Measurements from ENCODE around the gene CACNA2D3.

CACNA2D3 gene

DNA sequence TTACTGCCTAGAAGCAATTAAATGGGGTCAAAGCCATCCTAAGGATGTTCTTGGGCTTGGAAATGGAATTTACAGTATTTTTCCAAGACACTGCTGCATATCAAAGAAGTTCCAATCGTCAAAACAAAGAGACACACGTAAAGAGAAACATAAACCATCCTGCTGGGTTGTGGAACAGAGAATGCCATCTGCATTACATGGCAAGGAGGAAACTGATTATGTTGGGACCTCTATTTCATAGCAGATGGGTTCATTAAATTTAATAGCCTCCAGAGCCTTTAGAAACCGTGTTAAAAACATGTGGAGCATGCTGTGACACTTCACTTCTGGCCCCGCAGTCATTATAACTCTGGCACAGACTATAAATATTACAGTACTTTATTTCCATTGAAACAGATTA lies 650.9 kb downstream of the CACNA2D3 start:
- DNase-seq: no peak

DNA sequence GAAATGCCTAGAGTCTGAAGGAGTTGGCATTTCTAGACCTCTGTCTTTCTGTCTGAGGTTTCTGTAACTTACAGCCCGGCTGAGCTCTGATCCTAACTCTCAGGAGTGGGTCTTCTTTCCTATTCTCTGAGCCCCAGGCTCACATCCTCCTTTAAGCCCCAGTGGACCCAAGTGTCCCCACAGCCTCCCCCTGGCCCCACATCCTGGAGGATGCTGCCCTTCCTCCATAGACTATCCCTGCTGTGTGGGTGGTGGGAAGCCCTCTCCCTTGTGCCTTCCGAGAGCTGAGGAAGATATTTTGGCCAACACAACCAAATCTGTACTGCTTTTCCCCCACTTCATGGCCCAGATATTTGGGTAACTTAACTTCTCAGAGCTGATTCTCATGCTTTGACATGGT lies 654.2 kb downstream of the CACNA2D3 start:
- no peak for DNase-seq

DNA sequence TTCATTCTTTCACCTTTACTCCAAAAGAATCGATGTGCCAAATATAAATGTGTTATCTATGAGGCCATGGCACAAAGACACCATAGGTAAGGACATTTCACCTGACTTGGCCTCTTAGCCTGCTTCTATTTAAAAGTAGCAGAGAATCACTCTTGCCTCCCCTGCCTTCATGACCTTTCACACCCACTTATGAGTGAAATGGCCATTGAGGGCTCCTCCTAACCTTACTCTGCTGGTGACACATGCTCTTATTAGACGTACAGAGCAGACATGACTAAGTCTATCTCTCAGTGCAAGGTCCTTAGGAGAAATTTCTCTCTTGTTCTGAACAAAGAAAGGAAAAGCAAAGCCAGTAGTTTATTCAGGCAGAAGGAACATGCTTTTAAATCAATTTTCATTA lies 654.8 kb downstream of the CACNA2D3 start:
- no peak for DNase-seq

DNA sequence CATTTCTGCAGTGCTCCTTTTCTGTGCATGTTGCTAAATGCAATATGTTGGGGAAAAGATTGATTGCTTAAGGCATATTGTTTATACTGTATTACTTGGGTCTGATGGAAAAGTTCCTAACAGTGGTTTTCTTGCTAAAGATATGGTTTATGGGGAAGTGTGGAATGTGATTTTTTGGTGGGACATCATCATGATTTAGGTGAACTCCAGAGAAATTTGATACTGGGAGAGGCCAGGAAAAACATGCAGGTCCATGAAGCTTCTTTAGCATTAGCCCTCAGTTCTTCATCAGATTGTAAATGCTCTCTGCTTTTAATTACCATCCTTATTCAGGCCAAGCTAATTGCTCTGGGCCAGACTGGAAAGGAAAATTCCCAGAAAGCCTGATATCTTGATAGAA lies 658.0 kb downstream of the CACNA2D3 start:
- no peak for DNase-seq

DNA sequence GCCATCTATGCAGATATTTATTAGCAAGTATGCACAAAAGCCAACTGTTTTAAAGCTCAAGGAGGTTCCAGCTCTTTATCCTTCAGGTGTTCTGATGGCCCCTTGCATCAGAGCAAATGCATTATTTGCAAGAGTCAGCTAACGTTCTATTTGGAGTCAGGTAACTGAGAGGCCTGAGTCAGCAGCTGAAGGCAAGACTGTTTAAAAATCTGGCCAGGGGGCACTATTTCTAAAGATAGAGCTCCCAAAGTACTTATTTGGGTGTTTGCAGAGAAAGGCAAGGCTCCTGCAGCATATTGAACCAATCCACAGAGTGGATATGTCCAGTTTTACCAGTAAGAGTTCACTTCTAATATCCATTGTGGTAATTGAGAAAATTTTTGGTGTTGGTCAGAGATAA lies 659.4 kb downstream of the CACNA2D3 start:
- DNase-seq: no peak

DNA sequence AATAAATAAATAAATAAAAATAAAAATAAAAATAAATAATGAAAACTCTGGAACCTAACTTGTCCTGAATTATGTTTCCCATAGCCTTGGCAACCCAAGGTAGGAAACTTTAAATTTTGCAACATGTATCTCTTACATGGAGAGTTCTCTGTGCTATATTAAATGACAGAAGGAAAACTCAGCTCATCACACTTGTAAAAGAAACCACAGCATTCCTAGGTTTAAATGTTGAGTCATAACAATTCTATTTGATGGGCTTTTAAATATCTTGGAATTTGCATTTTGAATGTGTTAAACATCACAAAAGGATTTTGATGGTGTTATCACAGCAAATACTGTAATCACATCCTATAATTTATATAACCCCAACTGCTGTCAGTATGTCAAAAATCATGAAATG lies 661.3 kb downstream of the CACNA2D3 start:
- no peak for DNase-seq

DNA sequence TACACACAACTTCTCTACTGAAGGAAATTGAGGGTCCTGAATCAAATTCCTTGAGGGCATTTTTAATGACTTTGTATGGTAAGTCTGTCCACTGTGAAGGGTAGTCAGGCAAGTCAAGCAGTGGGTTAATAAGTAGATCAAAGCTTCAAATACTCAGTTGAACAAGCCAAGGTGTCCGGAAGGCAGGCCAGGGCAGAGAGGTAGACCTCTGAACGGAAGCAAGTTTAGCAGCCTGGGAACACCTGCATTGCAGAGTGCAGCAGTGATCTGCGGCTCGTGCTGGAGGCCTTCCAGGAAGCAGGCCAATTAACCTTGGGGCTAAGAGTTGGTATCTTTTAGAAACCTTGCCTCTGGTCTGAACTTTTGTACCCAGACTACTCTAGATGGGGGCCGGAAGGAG lies 661.7 kb downstream of the CACNA2D3 start:
- DNase-seq: no peak

DNA sequence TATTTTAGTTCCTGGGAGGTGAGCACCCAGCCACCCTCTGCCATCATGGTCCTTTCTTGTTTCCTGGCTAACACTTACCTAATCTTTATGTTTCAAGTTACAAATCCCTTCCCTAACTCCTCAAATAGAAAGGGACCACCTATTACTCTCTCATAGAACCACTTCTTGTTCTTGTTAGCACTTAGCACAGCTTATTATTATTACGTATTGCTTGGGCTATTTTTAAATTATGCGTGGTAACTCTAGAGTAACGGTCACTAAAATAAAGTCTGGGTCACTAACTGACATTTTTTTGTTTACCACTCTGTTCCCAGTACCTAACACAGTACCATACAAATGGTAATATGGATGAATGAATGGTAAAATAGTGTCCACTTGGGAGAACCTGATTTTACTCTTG lies 663.6 kb downstream of the CACNA2D3 start:
- no peak for DNase-seq

DNA sequence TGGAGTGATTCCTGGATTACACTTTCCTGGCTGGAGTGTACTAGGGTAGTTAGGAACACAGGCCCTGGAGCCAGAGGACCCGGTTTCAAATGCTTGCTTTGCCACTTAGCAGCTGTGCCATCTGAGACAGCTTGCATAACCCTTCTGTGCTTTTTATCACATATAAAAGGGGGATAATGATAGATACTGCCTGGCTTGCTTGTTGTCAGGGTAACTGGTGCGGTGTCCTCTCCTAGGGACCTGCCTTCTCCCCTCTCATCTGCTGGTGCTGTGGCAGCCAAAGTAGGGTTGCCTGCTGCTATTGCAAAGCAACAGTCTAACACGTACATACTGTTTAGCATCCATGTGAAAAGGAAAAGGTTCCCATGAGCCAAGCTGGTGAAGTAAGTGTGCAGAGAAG lies 667.7 kb downstream of the CACNA2D3 start:
- DNase-seq: no peak

DNA sequence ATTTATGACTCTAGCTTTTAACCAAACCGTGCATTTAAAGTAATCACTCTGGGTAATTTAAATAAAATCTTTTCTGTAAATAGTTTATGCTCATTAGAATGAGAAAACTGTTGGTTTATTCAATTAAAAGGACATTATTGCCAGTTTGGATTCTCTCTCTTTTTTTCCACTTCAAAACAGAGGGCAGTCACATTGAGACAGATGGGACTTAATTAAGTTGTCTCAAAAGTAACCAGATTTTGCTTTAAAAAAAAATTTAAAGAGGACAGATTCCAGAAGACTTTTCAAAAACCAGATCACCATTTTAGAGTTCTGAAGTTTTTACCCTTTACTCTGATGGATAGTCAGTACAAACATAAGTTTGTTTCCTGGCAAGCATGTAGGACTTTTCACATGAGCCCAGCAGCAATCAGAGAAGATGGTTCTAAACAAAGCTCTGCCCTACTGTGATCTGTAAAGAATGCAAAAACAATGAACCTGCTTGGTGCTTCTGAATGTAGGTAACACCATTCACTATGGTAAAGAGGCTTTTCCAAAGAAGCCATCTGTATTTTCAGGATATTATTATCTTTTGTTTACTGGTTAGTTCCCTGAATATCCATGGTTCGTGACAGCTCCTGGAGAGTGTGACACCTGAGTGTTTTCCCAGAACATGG lies 669.3 kb downstream of the CACNA2D3 start:
- DNase-seq: no peak

DNA sequence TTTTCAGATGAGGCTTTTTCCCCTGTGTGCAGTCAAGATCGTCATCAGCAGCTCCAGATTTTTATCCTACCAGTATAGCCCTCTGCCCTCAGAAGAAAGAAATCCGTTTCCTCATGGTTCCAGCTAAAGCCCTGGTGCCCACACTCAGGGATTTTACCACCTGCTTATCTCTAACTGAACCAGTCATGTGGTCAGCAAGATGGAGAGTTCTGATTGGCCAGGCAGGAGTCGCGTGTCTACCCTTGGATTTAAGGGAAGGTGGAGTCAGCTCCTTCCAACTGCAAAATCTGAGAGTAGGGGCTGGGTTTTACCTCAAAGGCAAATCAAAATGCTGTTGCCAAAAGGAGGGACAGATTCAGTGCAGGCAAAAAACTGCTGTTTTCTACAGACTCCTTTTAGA lies 670.2 kb downstream of the CACNA2D3 start:
- DNase-seq: no peak

DNA sequence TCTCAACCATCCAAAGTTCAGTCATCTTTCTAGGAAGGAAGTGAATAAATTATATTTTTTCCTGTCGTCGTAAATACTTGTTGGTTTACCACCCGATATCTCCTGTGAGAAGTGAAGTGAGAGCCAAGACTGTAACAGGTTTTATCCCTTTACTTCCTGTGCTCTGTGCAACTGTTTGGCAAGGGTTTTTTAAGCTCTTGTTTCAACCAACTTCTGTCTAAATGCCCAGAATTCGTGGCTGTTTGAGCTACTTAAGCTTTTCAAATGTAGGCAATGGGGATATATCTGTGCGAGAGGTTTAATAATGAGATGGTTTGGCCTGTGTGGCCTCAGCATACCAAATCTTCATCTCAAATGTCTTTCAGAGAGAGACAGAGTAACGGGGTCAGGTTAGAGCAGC lies 670.8 kb downstream of the CACNA2D3 start:
- DNase-seq: no peak

DNA sequence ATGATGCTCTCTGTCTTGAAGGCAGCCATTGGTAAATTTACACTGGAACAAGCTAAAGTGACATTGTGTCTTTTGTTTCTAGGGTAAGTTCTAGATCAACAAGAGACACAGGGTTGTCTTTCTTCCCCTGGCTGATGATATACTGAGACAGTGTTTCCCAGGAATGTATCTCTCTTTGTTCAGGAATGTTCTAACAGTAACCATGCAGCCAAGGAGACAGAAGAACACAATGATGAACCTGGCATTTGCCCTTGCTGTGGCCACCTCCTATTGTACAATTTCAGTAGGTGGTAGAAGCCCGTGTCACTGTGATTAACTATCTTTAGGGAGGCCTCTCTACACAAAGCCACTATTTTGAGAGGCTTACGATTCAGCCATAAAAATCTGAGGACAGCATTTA lies 674.8 kb downstream of the CACNA2D3 start:
- DNase-seq: no peak

DNA sequence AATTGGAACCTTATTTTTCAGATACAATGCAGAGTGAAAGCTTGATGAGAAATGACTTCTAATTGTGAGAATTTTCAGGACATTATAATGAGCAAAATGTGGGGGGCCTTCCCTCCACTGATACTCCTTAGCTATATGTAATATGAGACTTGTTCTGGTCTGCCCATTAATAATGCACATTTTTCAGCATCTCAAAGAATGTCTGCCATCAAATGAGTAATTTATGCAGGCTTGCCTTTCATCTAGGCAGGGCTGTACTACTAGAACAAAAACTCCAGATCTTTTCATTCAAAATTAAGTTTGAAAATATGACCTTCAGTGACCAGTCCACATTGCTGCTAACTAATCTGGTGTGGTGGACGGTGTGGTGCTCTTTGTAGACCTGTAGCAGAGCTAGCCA lies 678.1 kb downstream of the CACNA2D3 start:
- DNase-seq: no peak

DNA sequence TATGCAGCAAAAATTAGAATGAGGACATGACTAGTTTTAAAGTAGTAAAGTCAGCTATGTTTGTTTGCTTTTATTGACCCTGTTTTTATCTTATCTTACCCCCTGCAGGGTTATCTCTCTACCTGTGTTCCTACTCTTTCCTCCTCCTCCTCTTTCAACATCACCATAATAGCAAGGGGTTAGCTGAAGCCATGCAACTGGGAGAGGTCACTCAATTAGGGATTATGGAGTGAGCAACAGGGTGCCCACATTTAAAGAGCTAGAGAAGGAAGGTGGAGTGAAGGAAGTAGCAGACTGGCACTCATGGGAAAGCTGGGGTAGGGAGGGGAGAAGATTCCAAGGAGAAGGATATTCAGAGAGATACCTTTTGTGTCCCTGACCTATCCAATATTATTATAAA lies 679.6 kb downstream of the CACNA2D3 start:
- no peak for DNase-seq

DNA sequence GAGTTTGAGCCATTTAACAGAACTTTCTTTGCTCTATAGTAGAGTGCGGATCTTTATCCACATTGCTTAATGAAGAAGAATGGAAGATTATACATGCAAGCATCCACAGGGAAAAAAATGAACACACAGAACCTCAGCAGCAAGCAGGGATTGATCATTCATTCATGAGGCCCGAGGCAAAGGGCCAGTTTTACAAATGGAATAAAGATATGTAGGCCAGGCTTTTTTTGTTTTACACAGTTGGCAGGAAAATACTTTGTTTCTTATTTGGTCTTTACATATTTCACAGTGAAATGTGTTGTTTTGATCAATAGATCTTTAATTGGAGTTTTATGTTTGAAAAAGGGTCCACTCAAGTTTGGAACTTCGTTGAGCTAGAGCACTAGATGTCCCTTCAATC lies 688.0 kb downstream of the CACNA2D3 start:
- no peak for DNase-seq

DNA sequence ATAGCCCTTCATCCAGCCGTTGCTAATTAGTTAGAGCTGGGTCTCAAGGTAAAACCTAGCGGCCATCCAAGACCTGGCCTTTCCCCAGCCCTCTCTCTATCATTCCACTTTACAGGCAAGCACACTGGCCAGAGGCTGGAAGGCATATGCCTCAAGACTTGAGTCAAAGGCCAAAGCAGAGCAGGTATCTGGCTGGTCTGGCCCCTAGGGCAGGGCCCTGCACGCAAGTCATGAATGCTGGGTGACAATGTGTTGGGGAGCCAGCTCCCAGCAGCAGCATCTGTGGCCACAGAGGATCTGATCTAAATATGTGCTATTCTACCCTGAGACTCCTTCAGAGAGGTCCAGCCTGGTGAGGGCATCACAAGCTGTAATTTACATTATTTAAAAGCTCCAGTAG lies 691.9 kb downstream of the CACNA2D3 start:
- no peak for DNase-seq

DNA sequence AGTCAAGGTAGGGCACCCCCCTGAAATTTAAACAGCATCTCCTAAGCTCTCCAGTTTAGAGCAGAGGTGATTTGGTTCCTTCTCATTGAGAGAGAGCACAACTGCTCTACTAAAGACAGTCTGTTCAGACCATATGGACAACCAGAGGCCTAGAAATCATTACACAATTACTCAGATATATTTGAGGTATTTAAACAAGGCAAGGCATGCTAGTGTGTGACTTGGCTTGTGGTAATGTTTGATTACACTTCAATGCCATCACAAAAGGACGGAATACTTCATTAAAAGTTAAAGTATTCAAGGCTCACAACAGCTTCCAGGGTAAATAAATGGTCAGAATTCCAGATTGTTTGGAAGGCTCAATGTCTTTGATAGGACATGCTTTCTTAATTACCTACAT lies 695.3 kb downstream of the CACNA2D3 start:
- no peak for DNase-seq

DNA sequence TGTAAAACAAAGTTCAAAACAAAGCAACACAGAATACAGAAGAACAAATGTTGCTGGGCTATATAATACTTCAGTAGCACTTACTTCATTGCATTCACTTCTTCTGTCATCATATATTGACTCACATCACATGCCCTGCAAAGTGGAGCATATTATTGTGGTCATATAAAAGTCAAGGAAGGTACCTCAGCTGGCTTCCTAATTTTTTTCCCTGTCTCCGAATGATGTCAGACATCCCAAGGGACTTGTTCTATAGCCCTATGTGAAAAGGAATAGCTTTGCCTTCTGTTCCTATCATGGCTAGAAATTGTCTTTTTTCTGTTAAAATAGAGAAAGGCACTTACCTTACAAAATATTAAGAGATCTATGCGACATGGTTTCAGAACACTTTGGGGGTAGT lies 696.1 kb downstream of the CACNA2D3 start:
- no peak for DNase-seq

DNA sequence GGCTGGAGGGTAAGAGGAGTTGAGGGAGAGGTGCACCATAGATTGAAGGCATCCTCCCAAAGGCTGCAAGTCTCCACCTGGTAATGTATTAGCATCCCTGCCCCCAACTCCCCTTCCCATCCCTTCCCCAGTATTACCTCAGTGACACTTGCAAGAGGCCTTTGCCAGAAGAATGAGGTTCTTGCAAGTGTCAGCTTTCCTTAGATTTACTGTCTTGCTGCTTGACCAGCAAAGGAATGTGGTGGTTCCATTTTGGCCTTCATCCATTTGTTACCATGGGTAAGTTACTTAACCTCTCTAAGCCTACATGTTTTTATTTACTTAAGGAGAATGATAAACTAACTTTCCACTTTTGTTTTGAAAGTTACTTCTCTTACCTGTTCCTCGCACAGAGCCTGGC lies 696.6 kb downstream of the CACNA2D3 start:
- no peak for DNase-seq

DNA sequence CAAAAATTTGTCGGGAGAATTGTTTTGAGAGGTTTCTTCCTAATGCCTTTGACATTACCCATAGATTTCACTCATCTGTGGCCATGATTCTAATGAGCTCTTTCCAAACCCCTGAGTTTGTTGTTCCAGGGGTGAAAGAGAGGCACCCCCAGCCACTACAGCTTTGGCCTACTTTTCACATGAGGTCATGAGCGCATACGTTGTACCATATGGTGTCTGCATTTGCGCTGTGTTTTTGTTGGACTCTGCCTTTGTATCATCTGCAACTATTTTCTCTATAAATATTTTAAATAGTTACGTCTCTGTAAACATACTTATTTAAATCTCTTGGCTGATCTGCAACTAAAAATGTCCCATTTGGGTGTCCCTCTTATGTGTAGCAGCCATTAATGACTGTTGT lies 697.6 kb downstream of the CACNA2D3 start:
- no peak for DNase-seq

DNA sequence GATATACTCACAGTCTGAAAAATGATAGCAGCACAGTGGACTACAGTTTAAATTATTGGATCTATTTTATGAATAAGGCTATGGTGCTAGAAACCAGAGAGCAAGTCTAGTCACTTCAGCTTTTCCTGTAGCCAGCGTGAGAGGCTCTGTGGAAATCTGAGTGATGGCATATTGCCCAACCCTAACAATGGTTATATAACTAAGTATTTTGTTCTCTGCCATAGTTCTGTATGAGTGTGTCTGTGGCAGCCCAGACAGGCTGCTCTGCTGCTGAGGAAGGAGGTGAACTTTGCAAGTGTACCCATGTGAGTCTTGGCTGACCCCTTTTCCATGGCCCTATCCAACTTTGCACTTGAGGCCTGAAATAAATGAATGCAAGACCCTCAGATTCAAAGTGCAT lies 699.9 kb downstream of the CACNA2D3 start:
- no peak for DNase-seq

DNA sequence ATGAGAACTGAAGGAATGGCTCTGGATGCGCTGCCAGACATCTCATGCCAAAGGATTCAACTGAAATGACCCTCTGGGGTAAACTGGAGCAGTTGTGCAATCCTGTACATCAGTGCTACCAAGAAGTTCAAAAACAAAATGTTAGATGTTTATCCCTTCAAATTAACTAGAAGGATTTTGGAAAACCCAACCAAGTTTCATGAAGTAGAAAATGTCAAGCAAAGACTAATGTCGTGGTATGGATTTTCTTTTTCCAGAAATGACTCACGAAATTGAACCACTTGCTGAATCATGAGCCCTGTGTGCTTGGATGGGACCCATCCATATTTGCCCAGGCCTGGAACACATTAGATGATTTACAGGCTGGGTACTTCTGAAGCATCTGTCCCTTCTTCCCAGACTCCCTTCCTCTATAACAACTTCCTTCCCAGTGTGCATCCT lies 703.9 kb downstream of the CACNA2D3 start:
- DNase-seq: no peak

DNA sequence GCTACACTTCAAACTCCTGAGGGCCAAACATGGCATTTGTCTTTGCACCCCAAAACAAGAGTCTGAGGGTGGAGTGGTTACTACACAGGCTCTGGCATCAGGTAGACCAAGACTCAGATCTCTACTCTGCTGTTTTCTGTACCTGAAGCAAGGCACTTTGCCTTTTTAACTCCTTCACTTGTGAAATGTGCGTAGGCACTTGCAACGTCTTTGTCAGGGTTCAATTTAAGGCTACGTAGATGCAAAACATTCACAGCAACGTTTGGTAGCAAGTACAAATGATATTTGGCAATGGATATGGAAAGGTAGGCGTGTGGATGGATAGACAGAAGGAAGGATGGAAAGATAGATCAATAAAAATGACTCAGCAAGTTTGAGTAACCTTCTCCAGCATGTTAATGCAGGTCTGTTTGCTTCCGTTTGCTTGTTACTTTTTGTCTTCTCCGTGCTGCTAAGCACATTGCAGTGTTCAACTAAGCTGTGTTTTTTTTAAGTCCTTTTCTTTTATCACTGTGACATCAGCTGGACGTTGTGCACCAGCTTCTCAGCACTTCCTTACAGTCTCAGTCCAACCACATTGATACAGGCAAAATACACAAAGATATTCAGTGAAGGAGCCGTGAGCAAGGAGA lies 704.8 kb downstream of the CACNA2D3 start:
- no peak for DNase-seq

DNA sequence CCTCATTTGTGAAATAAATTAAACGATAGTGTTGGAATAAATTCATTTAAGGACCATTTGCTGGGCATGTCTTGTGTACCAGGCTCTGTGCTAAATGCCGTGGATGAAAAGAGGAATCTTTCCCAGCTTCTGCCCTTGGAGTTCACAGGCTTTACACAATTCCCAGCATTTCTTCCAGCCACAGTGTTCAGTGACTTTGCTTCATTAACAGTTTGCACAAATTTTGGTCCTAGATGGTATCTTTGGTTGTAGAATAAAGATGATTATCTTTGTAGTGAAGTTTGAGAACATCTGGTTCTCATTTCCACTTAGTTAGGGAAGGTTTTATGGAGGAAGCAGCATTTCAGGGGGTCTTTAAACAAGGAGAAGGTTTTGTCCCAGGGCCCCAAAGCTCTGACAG lies 705.4 kb downstream of the CACNA2D3 start:
- no peak for DNase-seq
